Measurements from ENCODE around the gene STK11. TPM values are rescaled to one million over a fixed set of nuclear protein-coding genes. Genes with fewer than 3 reads are reported as not detected.
A peak's percentile ranks its signal among the peaks of the same experiment; 100 is the strongest.

The STK11 gene
- total and polyA plus RNA-seq, 4 donors: 30.1 to 59.5 (median 49.1) TPM

DNA sequence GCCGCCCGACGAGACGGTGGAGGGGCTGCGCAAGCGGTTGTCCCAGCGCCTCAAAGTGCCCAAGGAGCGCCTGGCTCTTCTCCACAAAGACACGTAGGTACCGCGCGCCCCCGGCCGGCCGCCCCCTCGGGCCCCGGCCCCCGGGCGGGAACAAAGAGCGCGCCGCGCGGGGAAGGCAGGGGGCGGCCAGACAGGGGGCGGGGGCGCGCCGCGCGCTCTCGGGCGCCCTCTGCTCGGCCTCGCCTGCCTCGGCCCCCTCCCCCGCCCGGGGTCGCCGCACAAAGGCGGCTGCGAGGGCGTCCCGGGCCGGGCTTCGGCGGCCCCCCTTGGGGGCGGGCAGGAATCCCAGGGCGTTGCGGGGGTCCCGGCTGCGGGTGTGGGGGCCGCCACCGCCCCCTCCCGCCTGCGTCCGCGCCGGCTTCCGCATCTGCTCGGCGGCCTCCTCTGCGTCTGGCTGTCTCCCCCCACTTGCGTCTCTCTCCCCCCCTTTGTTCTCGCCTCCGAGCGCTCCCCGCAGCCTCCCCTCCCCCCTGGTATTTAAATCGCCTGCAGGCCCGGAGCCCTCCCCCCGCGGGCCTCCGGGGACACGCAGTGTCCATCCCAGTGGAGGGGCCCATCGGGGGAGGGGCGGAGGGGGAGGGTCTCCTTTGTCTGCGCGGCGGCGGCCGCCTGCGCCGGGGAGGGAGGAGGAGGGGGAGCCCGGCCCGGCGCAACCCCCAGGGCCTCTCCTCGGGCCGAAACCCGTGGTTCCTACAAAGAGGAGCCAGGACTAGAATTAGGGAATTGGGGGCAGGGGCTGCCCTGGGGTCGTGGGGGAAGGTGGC lies 45.1 kb downstream of the STK11 start:
- WGBS, 2 donors: 1% methylated on average over 42 to 90 of the region's 90 CpGs
- peak in 1 of 2 donors; percentile 76 for DNase-seq
- H3K27me3 ChIP-seq (ENCODE audit: control insufficient read depth in 1 of 2, insufficient read depth in 2 of 2, low read length in 1 of 2): peaks cover 0 to 2% of the 10 kb centered on the region in 2 donors
- peak overlapping the region; percentile 87 to 93 for H3K4me3 ChIP-seq (ENCODE audit: low read length in 2 of 2)
- intact Hi-C loops (cut with DNase I): no loop called here
- peak overlapping the region; percentile 79 to 95 for H3K27ac ChIP-seq (ENCODE audit: low read depth in 1 of 2, low read length in 2 of 2)
- ATAC-seq (ENCODE audit: low FRiP score): no peak
- no peaks in the 10 kb centered on the region for H3K9me3 ChIP-seq (ENCODE audit: control insufficient read depth, low read length)
- peaks cover 4 to 7% of the 10 kb centered on the region in 2 donors for H3K36me3 ChIP-seq (ENCODE audit: control insufficient read depth in 1 of 2, insufficient read depth in 2 of 2, low read length in 1 of 2)
- no peaks in the 10 kb centered on the region for H3K4me1 ChIP-seq (ENCODE audit: control insufficient read depth in 1 of 2, insufficient read depth in 2 of 2, low read length in 2 of 2)

DNA sequence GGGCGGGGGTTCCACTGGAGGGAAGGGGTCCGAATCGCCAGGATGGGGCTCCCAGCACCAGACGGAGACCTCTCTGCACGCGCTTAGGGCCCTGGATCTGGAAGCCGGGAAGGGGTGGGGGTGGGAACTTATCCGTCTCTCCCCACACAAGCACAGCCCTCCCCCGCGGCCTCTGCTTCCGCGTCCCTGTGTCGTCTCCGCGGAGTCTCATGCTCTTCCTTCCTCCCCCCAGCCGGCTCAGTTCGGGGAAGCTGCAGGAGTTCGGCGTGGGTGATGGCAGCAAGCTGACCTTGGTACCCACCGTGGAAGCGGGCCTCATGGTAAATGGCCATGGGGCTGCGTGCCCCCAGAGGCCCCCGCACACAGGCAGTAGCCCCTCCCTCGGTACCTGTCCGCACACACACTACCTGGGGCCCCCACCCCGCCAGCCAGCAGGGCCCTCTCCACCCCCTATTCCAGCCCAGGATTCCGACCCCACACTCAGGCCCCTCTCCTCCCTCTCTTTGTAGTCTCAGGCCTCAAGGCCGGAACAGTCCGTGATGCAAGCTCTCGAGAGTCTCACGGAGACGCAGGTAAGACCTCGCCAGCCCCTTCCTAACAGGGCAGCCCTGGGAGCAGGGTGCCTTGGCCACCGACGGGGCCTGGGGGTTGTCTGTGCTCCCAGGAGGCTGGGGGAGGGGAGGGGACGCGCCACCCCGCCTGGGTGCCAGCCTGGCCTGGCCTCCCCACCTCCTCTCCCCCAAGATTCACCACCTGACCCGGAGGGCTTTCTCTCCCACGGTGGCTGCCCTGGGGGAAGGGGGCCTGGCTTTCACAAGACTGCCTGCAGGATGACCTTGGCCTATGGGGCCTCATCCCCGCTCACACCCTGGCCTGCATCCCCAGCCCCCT lies 46.0 kb downstream of the STK11 start:
- H3K27ac ChIP-seq (ENCODE audit: low read depth in 1 of 2, low read length in 2 of 2): peak overlapping the region; percentile 93 to 95
- DNase-seq (peak; percentile 89 to 93), ATAC-seq (ENCODE audit: low FRiP score) (no peak)
- intact Hi-C loops (cut with DNase I): no loop called here
- peak overlapping the region; percentile 87 to 93 for H3K4me3 ChIP-seq (ENCODE audit: low read length in 2 of 2)
- H3K36me3 ChIP-seq (ENCODE audit: control insufficient read depth in 1 of 2, insufficient read depth in 2 of 2, low read length in 1 of 2): peaks cover 6 to 9% of the 10 kb centered on the region in 2 donors
- no peaks in the 10 kb centered on the region for H3K9me3 ChIP-seq (ENCODE audit: control insufficient read depth, low read length)
- 2 to 4% methylated on average over 35 to 41 of the region's 41 CpGs for WGBS, 2 donors
- H3K4me1 ChIP-seq (ENCODE audit: control insufficient read depth in 1 of 2, insufficient read depth in 2 of 2, low read length in 2 of 2): no peaks in the 10 kb centered on the region
- H3K27me3 ChIP-seq (ENCODE audit: control insufficient read depth in 1 of 2, insufficient read depth in 2 of 2, low read length in 1 of 2): peaks cover 0 to 2% of the 10 kb centered on the region in 2 donors

DNA sequence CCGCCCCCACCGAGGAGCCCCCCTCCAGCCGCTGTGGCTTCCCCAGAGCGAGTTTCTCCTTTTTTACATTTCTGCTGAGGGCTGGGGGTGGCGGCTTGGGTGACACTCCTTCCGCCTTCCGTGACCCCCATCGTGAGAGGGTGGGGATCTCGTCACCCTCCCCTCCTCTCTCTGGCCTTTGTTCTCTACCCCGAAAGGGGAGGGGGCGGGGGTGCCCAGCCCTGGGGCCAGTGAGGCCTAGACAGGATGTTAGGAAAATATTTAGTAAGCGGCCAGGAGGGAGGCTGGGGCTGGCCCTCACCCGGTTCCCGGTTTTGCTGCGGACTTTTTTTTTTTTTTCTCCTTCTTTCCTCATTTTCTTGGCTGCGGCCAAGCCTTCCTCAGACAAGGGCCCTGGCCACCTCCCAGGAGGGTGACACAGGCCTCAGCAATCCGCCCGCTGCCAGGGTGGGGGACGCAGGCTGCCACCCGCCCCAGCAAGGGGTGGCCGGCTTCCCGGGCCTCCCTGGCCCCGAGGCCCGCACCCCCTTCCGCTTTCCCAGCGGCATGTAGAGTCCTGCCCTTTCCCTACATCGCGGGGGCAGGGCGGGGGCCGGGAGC lies 46.7 kb downstream of the STK11 start:
- H3K27me3 ChIP-seq (ENCODE audit: control insufficient read depth in 1 of 2, insufficient read depth in 2 of 2, low read length in 1 of 2): peaks cover 0 to 2% of the 10 kb centered on the region in 2 donors
- WGBS, 2 donors: 0 to 1% methylated on average over 29 to 30 of the region's 30 CpGs
- peak; percentile 97 for DNase-seq
- intact Hi-C loops (cut with DNase I): no loop called here
- H3K4me1 ChIP-seq (ENCODE audit: control insufficient read depth in 1 of 2, insufficient read depth in 2 of 2, low read length in 2 of 2): no peaks in the 10 kb centered on the region
- peaks cover 6 to 9% of the 10 kb centered on the region in 2 donors for H3K36me3 ChIP-seq (ENCODE audit: control insufficient read depth in 1 of 2, insufficient read depth in 2 of 2, low read length in 1 of 2)
- H3K4me3 ChIP-seq (ENCODE audit: low read length in 2 of 2): peak overlapping the region; percentile 87 to 93
- peak overlapping the region; percentile 93 to 97 for H3K27ac ChIP-seq (ENCODE audit: low read depth in 1 of 2, low read length in 2 of 2)
- ATAC-seq (ENCODE audit: low FRiP score): peak; percentile 79
- no peaks in the 10 kb centered on the region for H3K9me3 ChIP-seq (ENCODE audit: control insufficient read depth, low read length)

DNA sequence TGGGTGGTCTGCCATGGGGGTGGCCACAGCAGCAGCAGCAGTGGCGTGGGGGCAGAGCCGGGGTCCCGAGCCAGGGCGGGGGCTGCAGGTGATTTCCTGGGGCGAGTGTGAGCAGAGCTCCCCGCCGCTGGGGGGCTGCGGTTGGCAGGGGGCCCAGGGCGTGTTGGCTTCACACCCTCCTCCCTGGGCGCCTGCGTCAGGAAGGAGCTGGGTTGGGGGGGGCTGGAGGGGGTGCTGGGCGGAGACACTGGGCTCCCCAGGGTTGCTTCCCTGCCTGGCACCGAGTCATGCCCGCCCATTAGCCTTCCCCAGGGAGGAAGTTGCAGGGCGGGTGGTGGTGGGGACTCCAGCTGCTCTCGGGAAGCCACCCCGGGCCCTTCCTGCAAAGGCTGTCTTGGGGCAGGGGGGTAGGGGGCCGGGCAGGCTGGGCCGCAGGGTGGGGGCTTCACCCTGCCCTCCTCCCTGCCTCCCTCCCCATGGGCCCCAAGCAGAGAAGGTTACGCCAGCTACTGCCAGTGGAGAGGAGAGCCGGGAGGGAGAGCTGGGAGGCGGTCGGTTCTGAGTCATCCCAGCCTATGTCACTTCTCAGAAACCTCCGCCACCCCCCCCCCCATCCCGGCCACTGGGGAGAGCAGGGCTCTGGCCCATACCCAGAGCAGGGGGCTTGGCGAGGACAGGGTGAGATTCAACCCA lies 47.4 kb downstream of the STK11 start:
- peaks cover 6 to 9% of the 10 kb centered on the region in 2 donors for H3K36me3 ChIP-seq (ENCODE audit: control insufficient read depth in 1 of 2, insufficient read depth in 2 of 2, low read length in 1 of 2)
- DNase-seq (peak; percentile 96 to 97), ATAC-seq (ENCODE audit: low FRiP score) (peak; percentile 70)
- WGBS, 2 donors: 1% methylated on average over 15 to 26 of the region's 26 CpGs
- H3K27ac ChIP-seq (ENCODE audit: low read depth in 1 of 2, low read length in 2 of 2): peak overlapping the region; percentile 76 to 97
- no peaks in the 10 kb centered on the region for H3K9me3 ChIP-seq (ENCODE audit: control insufficient read depth, low read length)
- peak overlapping the region in 1 of 2 donors; percentile 21 for H3K4me3 ChIP-seq (ENCODE audit: low read length in 2 of 2)
- H3K27me3 ChIP-seq (ENCODE audit: control insufficient read depth in 1 of 2, insufficient read depth in 2 of 2, low read length in 1 of 2): peaks cover 0 to 2% of the 10 kb centered on the region in 2 donors
- no peaks in the 10 kb centered on the region for H3K4me1 ChIP-seq (ENCODE audit: control insufficient read depth in 1 of 2, insufficient read depth in 2 of 2, low read length in 2 of 2)
- intact Hi-C loops (cut with DNase I): no loop called here

DNA sequence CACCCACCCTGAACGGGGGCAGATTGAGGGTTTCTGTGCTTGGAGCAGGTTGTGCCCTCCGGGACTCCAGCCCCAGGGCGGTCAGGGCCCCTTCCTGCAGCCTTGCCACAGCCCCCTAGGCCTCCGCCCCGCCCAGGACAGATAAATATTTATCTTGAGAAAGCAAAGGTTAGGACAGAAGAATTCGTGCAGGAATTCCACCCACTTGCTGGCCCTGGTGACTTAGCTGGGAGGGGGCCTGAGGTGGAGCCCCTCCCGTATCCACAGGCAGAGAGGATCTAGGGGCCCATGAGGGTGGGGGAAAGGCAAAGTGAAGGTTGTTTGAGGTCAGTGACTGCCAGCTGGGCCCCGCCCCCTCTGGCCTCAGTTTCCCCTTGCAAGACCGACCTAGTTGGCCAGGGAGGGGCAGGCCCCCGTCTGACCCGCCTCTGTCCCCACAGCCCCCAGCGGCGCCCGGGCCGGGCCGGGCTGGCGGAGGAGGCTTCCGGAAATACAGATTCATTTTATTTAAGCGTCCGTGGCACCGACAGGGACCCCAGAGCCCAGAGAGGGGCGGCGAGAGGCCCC lies 48.0 kb downstream of the STK11 start:
- Histone ChIP-seq H3K27me3 (ENCODE audit: control insufficient read depth in 1 of 2, insufficient read depth in 2 of 2, low read length in 1 of 2) (no peaks in the 10 kb centered on the region), H3K9me3 (ENCODE audit: control insufficient read depth, low read length) (no peaks in the 10 kb centered on the region), H3K4me1 (ENCODE audit: control insufficient read depth in 1 of 2, insufficient read depth in 2 of 2, low read length in 2 of 2) (no peaks in the 10 kb centered on the region), H3K36me3 (ENCODE audit: control insufficient read depth in 1 of 2, insufficient read depth in 2 of 2, low read length in 1 of 2) (peaks cover 6 to 9% of the 10 kb centered on the region in 2 donors), H3K4me3 (ENCODE audit: low read length in 2 of 2) (no peak overlapping the region), H3K27ac (ENCODE audit: low read depth in 1 of 2, low read length in 2 of 2) (peak overlapping the region; percentile 76 to 97)
- DNase-seq (no peak), ATAC-seq (ENCODE audit: low FRiP score) (no peak)
- intact Hi-C loops (cut with DNase I): no loop called here
- WGBS, 2 donors: 31 to 40% methylated on average over 16 to 23 of the region's 23 CpGs

DNA sequence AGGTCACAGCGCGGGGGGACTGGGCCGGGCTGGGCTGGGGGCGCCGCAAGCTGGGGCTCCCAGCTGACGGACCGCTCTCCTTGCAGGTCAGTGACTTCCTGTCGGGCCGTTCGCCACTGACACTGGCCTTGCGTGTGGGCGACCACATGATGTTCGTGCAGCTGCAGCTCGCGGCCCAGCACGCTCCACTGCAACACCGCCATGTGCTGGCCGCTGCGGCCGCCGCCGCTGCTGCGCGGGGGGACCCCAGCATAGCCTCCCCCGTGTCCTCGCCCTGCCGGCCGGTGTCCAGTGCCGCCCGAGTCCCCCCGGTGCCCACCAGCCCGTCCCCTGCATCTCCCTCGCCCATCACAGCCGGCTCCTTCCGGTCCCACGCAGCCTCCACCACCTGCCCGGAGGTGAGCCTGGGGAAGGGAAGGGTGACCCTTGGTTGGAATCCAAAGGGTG lies 48.5 kb downstream of the STK11 start:
- Histone ChIP-seq H3K36me3 (ENCODE audit: control insufficient read depth in 1 of 2, insufficient read depth in 2 of 2, low read length in 1 of 2) (peaks cover 6 to 9% of the 10 kb centered on the region in 2 donors), H3K9me3 (ENCODE audit: control insufficient read depth, low read length) (no peaks in the 10 kb centered on the region), H3K4me1 (ENCODE audit: control insufficient read depth in 1 of 2, insufficient read depth in 2 of 2, low read length in 2 of 2) (no peaks in the 10 kb centered on the region), H3K27ac (ENCODE audit: low read depth in 1 of 2, low read length in 2 of 2) (peak overlapping the region; percentile 76 to 97), H3K4me3 (ENCODE audit: low read length in 2 of 2) (no peak overlapping the region), H3K27me3 (ENCODE audit: control insufficient read depth in 1 of 2, insufficient read depth in 2 of 2, low read length in 1 of 2) (no peaks in the 10 kb centered on the region)
- DNase-seq (peak in 1 of 2 donors; percentile 67), ATAC-seq (ENCODE audit: low FRiP score) (no peak)
- 83 to 87% methylated on average over 29 to 37 of the region's 37 CpGs for WGBS, 2 donors
- intact Hi-C loops (cut with DNase I): no loop called here

DNA sequence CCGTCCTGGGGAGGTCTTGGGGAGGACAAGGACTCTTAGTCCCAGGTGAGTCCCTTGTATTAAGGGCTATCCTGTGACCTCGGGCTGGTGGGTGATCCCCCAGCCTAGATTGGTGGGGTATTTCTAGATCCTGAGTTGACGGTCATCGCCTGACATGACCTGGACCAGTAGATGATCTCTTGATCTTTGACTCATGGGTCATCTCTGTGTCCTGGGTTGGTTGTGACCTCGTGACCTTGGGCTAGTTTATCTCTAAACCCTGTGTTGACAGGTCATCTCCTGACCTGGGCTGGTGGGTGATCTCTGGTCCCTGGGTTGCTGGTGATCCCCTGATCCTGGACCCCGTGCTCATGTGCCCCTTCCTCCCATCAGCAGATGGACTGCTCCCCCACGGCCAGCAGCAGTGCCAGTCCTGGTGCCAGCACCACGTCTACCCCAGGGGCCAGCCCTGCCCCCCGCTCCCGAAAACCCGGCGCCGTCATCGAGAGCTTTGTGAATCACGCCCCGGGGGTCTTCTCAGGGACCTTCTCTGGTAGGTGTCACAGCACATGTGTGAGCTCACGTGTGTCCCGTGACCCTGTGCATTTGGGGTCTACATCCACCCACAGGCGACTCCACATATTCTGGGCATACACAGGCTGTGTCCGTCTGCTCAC lies 49.1 kb downstream of the STK11 start:
- Histone ChIP-seq H3K4me3 (ENCODE audit: low read length in 2 of 2) (no peak overlapping the region), H3K9me3 (ENCODE audit: control insufficient read depth, low read length) (no peaks in the 10 kb centered on the region), H3K36me3 (ENCODE audit: control insufficient read depth in 1 of 2, insufficient read depth in 2 of 2, low read length in 1 of 2) (peaks cover 6 to 9% of the 10 kb centered on the region in 2 donors), H3K4me1 (ENCODE audit: control insufficient read depth in 1 of 2, insufficient read depth in 2 of 2, low read length in 2 of 2) (no peaks in the 10 kb centered on the region), H3K27me3 (ENCODE audit: control insufficient read depth in 1 of 2, insufficient read depth in 2 of 2, low read length in 1 of 2) (no peaks in the 10 kb centered on the region), H3K27ac (ENCODE audit: low read depth in 1 of 2, low read length in 2 of 2) (peak overlapping the region; percentile 12 to 97)
- DNase-seq: no peak
- intact Hi-C loops (cut with DNase I): no loop called here
- no peak for ATAC-seq (ENCODE audit: low FRiP score)
- WGBS, 2 donors: 81 to 84% methylated on average over 20 of the region's 20 CpGs

All from aorta (tissue), 5 donors.